Coronary artery (tissue), 2 donors: ENCODE results near the gene MACROD1.

ENCODE experiments used
- DNase-seq: peaks from one replicate; pipeline ENCODE4 v3.0.0-alpha.2; 2017; ENCODE audit warnings: low spot score
- H3K27ac ChIP-seq, 2 donors: fragments of 200-600 bp; sonication (generic); one replicate each; pipeline ENCODE4 v1.5.1; 2016 to 2019
- H3K4me3 ChIP-seq: fragments of 200-600 bp; sonication (generic); 2 replicates; pipeline ENCODE4 v1.5.1; 2016; ENCODE audit warnings: mild to moderate bottlenecking, moderate library complexity
- TF ChIP-seq, protein P1 (sequence below): fragments of 200-600 bp; sonication (generic); IDR thresholded peaks from one replicate; pipeline ENCODE4 v1.5.1; 2019; ENCODE audit warnings: antibody characterized with exemption

Gene MACROD1

DNA sequence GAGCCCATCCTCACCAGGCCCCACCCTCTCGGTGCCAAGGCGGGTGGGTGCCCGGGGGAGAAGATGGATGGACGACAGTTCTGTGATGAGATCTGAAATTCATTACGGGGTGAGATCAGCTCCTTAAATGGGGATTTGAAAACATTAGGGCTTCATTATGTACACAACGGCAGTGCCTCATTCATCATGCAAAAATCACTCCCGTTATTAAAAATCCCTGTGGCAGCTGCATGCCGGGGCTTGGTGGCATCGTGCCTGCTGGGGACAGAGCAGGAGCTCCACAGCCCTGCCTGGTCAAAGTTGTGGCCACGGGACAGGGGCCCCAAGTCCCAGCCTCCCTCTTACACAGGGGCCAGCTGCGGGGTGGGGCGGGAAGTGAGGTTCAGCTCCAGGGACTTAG, 159.5 kb downstream of the MACROD1 start:
- no peak overlapping the region for H3K4me3 ChIP-seq
- no peak for DNase-seq
- H3K27ac ChIP-seq = no peak overlapping the region
- TF ChIP-seq, protein P1, sequence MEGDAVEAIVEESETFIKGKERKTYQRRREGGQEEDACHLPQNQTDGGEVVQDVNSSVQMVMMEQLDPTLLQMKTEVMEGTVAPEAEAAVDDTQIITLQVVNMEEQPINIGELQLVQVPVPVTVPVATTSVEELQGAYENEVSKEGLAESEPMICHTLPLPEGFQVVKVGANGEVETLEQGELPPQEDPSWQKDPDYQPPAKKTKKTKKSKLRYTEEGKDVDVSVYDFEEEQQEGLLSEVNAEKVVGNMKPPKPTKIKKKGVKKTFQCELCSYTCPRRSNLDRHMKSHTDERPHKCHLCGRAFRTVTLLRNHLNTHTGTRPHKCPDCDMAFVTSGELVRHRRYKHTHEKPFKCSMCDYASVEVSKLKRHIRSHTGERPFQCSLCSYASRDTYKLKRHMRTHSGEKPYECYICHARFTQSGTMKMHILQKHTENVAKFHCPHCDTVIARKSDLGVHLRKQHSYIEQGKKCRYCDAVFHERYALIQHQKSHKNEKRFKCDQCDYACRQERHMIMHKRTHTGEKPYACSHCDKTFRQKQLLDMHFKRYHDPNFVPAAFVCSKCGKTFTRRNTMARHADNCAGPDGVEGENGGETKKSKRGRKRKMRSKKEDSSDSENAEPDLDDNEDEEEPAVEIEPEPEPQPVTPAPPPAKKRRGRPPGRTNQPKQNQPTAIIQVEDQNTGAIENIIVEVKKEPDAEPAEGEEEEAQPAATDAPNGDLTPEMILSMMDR = no peak

DNA sequence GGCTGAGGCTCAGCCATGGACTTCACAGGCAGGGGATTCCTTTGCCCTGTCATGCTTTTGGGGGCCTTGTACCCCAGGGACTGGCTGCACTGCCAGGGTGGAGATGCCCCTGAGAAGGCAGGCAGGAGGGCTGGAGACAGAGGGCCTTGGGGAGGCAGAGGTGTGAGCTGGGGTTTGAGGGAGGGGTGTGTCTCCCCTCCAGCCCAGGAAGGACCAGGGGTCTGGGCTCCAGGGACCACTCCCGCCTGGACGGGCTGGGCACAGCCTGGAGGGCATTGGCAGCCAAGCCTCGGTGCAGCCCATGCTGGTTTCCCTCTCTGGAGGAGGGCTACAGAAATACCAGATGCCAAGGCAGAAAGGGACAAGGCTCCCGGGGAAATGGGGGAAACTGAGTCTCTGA, 160.2 kb downstream of the MACROD1 start:
- H3K27ac ChIP-seq = no peak overlapping the region
- TF ChIP-seq, protein P1 = no peak
- no peak overlapping the region for H3K4me3 ChIP-seq
- DNase-seq = no peak

DNA sequence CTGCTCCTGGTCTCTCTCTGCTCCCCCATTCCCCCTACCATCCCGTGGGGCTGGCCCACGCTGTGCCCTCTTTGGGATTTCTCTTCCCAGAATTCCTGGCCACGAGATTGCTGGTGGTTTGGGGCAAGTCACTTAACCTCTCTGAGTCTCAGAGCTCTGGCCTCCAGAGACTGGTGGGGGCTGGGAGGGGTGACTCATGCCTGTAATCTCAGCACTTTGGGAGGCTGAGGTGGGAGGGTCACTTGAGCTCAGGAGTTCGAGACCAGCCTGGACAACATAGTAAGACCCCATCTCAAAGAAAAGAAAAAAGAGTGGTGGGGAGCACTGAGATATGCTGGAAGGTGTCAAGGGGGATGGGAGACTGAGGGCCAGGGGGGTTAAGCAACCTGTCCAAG, 161.3 kb downstream of the MACROD1 start:
- Histone ChIP-seq H3K27ac (no peak overlapping the region), H3K4me3 (no peak overlapping the region)
- TF ChIP-seq, protein P1 = no peak
- no peak for DNase-seq

DNA sequence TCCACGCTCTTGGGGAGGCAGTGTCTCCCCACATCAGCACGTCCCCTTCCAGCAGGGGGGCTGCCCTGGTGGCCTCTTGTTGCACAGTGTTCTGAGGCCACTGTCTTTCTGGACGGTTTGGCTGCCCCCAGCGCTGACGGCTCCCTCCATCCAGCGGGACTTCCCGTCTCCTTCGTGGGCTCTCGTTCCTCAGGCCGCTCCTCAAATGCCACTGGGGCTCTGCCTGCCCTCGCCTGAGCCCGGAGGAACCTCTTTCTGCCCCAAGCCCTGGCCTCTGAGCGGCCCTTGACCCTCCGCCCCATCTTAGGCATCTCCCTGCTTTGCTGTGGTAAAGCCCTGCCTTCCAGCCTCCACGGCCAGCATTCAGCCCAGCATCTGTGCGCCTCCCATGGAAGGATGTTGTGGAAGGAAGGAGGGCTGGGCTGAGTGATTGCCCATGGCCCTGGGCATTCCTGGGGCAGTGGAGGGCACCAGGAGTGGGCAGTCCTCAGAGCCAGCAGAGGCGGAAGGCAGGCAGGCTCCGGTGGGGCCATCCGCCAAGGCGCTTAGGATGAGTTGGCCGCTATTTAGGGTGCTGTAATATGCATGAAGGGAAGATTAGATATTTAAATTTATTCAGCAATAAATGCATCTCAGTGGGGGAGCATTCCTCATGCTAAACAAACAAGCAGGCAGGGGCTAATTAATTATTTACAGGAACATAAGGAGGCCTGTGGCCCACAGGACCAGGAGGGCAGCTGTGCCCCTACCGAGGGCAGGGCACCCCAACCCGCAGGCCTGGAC, 161.9 kb downstream of the MACROD1 start:
- TF ChIP-seq, protein P1 = no peak
- DNase-seq = no peak
- Histone ChIP-seq H3K4me3 (no peak overlapping the region), H3K27ac (no peak overlapping the region)

DNA sequence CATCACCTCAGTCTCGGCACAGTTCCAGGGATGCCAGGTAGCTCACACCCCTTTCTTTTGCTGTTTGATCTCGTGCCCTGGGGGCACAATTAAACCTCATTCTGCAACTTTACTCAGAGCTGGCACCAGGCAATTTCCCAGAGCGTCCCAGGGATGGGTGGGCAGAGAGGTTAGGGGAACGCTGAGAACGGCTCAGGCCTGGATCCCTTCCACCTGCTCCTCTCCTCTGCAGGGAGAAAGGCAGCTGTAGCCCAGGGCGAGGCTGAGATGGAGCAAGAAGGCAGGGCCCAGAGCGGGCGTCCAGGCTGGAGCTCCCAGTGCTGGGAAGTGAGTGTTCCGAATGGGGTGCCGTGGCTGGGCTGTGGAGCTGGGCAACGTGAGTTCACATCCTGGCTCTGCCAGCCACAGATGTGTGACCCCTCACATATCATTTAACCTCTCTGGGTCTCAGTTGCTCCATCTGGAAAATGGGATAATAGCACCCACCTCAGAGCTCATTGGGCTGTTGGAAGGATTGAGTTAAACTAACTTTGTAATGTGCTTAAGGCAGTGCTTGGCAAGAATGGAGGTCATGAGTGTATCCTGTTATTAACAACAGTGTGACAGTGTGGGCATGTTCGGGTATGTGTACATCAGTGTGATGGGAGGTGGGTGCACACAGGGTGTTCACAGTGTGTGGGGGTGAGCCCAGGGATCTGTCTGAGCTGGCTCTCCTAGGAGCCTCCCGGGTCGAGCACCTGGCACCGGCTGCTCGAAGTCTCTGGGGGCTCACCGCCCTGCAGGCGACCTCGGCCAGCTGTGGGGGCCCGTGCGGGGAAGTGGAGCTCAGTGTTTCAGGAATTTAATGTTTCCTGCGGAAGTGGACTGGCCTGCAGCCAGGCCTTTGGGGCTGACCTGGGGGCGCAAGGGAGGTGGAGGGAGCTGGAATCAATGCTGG, 164.2 kb downstream of the MACROD1 start:
- no peak overlapping the region for H3K4me3 ChIP-seq
- DNase-seq = no peak

DNA sequence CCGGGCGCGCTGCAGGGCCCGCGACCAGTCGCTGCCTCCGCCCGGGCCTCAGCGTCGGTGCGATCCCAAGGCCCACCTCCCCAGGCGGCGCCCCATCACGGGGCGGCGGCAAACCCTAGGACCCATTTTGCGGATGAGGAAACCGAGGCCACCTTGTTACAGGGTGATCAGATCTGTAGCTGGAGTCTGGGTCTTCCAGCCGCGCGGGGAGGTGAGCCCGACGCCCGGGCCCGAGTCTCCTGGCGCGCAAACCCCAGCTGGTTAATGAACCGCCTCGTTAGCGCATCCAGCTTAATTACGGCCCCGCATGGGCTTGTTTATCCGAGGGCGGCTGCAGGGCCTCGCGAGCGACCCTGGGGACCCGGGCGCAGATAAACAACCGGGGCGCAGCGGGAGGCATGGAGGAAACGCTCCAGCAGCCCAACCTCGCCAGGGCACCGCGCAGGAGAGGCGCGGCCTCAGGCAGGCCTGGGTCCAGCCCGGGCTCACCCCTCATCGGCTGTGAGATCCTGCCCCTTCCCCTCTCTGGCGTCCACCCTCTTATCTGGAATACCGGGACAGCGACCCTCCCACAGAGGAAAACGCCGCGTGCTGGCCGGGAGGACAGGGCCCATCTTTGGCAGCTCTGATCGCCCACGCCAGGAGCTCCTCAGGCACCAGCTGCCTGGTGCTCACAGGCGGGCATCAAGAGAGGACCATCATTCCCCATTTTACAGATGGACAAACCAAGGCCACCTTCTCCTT, 165.0 kb downstream of the MACROD1 start:
- DNase-seq = no peak
- Histone ChIP-seq H3K4me3 (peak overlapping the region; percentile 64), H3K27ac (no peak overlapping the region)
- TF ChIP-seq, protein P1 = no peak

More for the DNA sequence above, 164.2 kb downstream of the MACROD1 start:
- TF ChIP-seq, protein P1 = no peak
- H3K27ac ChIP-seq = no peak overlapping the region
